ENCODE results near the gene TNIP1.
A peak's percentile ranks its signal among the peaks of the same experiment; 100 is the strongest.

The TNIP1 gene

DNA sequence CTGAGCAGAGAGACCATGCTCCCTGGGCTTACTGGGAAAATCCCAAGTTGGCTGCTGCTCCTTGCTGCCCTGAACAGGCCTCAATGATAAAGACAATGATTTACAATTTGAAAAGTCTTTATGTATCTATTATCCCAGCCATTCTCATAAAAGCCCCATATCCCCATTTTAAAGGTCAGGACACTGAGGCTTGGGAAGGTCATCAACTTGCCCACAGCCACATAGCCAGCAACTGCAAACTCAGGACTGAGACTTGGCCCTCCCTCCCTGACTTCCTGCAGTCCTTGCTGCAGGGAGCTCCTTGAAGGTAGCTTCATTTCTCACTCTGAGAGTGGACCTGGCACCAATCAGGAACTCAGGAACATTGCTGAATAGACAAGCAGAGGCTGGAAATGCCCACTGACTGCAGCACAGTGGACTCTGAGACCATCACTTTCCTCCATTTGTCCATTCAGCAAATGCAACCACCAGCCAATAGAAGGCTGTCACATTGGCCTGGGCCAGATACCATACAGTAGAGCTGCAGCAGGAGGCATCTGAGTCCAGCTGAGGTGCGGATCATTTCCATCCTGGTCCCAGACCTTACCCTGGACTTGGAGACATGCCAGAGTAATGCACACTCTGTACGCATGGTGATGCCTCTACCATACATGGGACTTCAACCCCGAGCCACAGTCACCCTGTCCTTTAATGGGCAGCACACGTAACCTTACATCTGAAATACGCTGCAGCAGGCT is 18.3 kb downstream of the TNIP1 start:
- no peak for DNase-seq

- no peak for DNase-seq
Observed at GRCh38 chr5:151060742-151061141, 20.1 kb downstream of the TNIP1 start.

DNA sequence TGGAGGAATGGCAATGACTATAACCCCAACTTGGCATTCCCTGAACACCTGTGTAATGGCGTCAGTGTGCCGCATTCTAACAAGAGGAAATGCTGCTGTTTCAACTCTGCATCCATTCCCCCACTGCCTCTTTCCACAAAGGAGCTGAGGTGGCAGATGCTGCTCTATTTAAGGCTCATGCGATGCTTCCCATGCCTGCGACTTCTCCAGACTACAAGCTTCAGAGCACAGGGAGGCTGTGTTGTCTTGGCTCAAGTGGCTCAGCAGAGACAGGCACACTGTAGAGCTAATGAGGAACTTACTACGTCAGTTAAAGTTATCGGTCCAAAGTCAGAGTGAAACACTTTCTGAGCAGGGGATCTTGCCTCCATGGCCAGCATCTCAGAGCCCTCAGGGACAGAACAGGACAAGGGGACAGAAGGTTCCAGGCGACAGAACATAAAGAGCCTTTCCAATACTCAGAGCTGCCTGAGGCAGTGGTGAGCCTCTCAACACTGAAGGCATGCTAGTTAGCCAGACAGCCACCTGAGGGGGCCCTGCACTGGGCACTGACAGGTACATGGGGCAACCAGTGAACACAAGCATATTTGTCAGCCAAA is 21.8 kb downstream of the TNIP1 start:
- DNase-seq: no peak

DNA sequence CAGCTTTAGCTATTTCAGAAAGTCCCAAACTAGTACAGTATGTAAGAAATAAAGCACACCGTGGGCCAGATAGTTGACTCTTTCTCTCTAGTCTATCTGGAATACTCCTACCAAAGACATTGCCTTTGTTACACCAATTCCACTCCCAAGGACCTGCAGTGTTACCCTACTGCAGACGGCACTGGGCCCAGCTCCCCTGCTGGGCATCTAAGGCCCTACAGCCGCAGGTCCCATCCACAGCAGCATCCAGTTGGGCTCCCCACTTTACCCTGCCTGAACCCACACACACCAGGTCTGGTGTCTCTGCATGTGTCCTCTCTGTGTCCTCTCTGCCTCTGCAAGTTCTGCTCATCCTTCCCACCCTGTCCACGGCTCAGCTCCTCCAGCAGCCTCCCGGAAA is 22.5 kb downstream of the TNIP1 start:
- DNase-seq: no peak

DNA sequence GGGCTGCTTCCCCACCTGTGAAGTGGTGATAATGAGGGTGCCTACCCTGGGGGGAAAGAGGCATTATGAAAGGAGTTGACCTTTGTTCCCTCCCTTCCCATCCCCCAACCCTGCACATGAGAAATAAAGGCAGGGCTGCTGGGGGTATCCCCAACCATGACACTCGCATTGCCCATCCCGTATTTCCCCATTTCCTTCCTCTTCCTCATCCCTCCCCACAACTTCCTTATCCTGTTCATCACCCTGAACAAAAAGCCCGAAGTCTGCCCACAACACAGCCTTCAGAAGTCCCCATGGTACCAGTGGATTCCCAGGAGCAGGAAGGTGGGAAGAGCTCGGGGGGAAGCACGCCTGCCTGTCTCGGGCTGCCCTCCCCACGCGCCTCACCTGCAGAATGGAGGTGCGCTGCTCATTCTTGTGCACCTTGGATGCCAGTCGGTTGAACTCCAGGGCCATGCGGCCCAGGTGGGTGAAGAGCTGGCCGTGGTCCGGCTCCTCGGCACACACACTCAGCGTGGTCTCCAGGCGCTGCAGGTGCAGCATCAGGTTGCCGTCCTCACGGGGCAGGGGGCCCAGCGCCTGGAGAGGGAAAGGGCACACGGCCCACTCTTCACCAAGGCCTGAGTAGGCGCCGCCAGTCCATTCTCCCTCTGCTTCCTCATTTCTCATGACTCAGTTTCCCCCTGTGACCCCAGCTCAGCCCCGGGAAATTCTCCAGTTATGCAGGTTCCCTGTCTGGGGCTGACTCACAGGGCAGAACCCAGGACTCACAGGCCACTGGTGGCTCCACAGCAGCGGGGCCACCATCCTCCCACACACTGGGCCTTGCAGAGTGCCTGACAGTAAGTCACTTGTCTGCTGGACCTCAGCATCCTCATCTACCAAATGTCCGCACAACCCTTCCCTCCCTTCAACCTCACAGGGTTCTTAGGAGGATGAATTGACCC is 24.2 kb downstream of the TNIP1 start:
- DNase-seq: no peak

DNA sequence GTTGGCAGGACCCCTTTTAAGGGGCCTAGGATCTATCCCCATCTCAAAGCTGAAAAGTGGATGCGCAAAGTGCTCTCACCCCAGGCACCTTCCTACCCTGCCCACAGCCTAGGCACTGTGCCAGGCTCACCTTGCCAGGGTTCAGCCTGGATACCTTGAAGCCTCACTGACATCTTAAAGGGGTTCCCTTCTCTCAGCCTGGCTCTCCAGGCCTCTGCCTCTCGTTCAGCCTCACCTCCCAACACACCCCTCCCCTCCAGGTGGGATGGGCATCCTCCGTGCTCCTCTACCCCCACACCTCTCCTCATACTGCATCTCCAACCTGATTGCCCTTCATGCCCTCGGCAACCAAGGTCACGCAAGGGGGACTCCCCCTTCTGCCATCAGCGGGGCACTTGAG is 25.5 kb downstream of the TNIP1 start:
- no peak for DNase-seq

- DNase-seq: no peak
Observed at GRCh38 chr5:151054709-151055108, 26.1 kb downstream of the TNIP1 start.

GRCh38 chr5:151053796-151054462 is 26.9 kb downstream of the TNIP1 start:
- DNase-seq: no peak

GRCh38 chr5:151052836-151053235 is 28.0 kb downstream of the TNIP1 start:
- no peak for DNase-seq

DNA sequence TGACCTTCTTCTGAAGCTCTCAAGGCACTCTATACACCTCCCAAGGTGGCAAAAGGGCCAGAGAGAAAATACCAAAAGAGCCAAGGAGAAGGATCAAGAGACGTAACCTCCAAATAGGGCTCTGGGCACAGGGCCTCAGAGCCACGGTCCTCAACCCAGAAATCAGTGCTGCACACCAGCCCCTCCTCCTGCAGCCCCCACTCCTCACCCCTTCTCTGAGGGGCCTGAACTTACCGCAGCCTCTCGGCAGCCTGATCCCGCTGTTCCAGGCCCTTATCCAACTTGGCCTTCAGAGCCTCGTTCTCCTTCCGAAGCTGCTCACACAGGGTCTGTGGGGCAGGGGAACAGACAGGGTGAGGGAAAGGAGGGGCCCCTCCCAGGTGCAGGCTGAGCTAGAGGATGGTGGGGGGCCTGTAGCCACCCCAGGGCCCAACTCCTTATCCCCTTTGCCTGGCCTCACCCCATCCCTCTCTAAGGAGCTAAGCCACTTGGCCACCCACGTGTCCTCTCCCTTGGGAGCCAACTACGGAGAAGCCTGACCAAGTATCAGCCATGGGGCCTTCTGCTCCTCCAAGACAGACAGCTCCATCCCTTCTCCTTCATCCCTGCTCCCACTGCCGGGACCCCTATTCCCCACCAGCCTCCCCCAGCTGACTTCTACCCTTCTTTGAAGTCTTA is 28.8 kb downstream of the TNIP1 start:
- no peak for DNase-seq

DNA sequence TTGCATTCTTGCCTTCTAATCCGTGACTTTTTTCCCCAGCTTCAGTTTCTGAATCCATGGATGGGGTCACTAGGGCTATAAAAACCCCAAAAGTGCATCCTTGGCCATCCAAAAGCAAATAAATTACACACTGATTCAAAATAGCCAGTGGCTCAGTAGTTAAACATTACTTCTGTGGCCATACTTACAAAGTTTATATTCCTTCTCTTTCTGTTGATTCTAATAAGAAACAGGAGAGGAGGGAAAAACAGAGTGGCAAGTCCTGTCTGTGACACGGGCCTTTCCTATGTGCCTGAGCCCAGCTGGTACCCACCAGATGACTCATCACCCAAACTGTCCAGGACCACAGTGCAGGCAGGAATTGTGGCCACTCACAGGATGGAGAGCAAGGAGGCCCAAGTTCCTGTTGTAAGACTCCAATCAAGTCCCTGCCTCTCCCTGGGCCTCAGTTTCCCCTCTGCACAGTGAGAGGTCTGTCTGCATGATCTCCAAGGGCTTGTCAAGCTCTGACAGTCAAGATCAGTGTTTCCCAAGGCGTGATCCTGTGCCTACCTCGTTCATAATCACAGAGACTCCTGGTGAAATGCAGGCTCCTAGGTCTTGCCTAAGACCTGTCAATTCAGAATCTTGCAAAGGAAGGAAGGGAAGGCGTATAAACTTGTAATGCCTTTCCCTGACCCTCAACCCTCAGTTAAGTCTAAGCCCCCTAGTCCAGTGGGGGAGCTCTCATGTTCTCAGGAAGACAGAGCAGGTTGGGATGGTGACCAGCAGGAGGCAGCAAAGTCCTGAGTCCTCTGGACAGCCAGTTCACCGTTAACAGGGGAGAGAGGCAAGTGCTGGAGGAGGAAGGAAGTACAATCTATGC is 29.5 kb downstream of the TNIP1 start:
- peak; percentile 56 for DNase-seq

GRCh38 chr5:151048526-151048925 is 32.3 kb downstream of the TNIP1 start:
- DNase-seq: no peak

- no peak for DNase-seq
Observed at GRCh38 chr5:151047814-151048425, 32.9 kb downstream of the TNIP1 start.

DNA sequence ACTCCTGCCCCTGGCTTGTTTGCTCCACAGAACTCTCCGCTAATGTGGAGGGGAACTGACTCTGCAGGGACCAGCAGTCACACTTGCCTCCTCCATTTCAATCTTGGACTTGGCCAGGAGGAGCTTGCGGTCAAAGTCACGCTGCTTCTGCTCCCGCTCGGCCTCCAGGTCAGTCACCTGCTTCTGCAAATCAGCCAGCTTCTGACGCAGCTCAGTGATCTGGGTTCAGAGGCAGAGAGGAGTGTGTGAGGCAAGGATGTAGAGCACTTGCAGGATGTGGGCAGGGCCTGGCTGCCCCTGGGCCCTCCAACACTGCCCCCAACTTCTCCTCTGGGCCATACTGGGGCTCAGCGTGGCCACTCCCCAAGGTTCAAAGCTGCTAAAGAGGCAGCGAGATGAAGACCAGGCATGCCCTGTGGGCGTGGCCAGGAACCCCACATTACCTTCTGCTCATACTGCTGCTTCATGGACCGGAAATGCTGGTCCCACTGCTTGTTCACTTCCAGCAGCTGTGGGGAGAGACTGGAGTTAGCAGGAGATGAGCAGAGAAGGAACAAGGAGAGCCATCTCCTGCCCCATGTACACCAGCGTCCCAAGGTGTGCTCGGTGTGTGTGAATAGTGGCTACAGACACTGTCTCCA is 38.3 kb downstream of the TNIP1 start:
- DNase-seq: no peak

DNA sequence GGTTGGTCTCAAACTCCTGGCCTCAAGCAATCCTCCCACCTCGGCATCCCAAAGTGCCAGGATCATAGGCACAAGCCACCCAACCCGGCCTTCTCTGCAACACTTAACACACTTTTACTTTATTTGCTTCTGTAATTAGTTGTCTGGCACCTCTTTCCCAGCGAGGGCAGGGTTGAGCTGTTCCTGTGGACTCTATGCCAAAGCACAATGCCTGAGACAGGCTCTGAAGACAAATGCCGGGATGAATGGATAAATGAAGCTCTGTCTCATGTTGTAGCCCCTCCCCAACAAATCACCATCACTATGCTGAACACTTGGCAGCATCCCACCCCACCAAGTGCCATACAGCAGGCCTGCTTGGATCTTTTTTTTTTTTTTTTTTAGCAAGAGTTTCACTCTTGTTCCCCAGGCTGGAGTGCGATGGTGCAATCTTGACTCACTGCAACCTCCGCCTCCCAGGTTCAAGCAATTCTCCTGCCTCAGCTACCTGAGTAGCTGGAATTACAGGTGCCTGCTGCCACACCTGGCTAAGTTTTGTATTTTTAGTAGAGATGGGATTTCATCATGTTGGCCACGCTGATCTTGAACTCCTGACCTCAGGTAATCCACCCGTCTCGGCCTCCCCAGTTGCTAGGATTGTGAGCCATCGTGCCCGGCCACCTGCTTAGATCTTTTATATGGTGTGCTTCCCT is 39.1 kb downstream of the TNIP1 start:
- no peak for DNase-seq

DNA sequence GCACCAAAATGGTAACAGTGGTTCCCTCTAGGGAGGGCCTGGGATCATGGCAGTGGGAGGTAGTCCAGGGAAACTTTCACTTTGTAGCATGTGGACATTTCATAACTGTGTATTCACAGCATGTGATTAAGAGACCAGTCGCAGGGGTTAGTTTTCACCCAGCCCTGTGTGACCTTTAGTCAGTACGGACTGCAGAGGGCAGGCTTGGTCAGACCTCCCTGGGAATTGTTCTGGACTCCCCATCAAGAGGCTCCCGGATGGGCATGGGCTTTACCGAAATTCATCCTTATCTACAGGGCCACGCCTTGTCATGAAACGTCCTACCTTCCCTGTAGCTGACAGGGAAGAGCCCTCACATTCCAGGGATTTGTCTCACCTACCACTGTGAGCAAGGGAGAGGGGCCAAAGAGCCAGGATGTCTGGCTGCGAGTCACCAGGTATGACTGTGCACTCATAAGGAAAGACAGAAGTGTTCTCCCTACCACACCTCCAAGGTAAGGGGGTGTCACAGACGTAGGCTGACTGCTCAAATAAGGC is 40.6 kb downstream of the TNIP1 start:
- no peak for DNase-seq

GRCh38 chr5:151039665-151040064 is 41.2 kb downstream of the TNIP1 start:
- no peak for DNase-seq

DNA sequence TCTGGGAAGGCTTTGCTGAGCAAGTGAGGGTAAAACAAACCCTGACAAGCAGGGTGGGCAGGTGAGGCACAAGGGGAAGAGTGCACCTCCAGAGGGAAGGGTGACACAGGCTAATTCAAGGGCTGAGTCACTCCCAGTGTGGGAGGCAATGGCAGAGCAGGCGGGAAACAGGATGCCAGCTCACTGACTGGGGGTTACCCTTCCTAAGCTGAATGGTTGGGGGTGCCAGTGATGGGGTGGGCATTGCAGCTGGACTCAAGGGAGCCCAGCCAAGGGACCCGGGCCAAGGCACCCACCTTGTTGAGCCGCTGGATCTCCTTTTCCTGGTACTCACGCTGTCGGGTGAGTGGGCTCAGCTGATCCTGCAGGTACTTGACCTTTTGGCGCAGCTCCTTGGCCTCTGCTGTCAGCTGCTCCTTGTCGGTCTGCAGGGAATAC is 42.0 kb downstream of the TNIP1 start:
- DNase-seq: no peak

GRCh38 chr5:151038412-151038745 is 42.5 kb downstream of the TNIP1 start:
- no peak for DNase-seq

All from activated CD4-positive, CD25-positive, alpha-beta regulatory T cell treated with anti-CD3 and anti-CD28 coated beads, Interleukin-2, amount 50 U/mL, for 72 hours (primary cell).